Measurements from ENCODE around the gene ARID1B.

The ARID1B gene

GRCh38 chr6:157063176-157063905 lies 286.2 kb downstream of the ARID1B start:
- peaks cover 0 to 3% of the 10 kb centered on the region in 2 donors for H3K36me3 ChIP-seq (ENCODE audit: control insufficient read depth in 1 of 2, insufficient read depth in 2 of 2, low read length in 2 of 2)
- H3K9ac ChIP-seq (ENCODE audit: low read depth in 1 of 2, low read length in 2 of 2) = no peak overlapping the region
- no peaks in the 10 kb centered on the region for H3K27me3 ChIP-seq (ENCODE audit: control insufficient read depth in 1 of 2, insufficient read depth in 2 of 2, low read length in 2 of 2)
- no peaks in the 10 kb centered on the region for H3K9me3 ChIP-seq (ENCODE audit: control insufficient read depth in 1 of 2, low read length in 2 of 2)
- peaks cover 18 to 24% of the 10 kb centered on the region in 2 donors for H3K4me1 ChIP-seq (ENCODE audit: control insufficient read depth in 1 of 2, insufficient read depth in 2 of 2, low read length in 2 of 2)
- H3K27ac ChIP-seq (ENCODE audit: low read depth, low read length) = no peak overlapping the region
- no peak overlapping the region for H3K4me3 ChIP-seq (ENCODE audit: low read depth in 1 of 2, low read length in 2 of 2)

- H3K4me1 ChIP-seq (ENCODE audit: control insufficient read depth in 1 of 2, insufficient read depth in 2 of 2, low read length in 2 of 2) = peaks cover 22 to 30% of the 10 kb centered on the region in 2 donors
- no peak overlapping the region for H3K4me3 ChIP-seq (ENCODE audit: low read depth in 1 of 2, low read length in 2 of 2)
- H3K27me3 ChIP-seq (ENCODE audit: control insufficient read depth in 1 of 2, insufficient read depth in 2 of 2, low read length in 2 of 2) = no peaks in the 10 kb centered on the region
- no peak overlapping the region for H3K27ac ChIP-seq (ENCODE audit: low read depth, low read length)
- peaks cover 0 to 3% of the 10 kb centered on the region in 2 donors for H3K36me3 ChIP-seq (ENCODE audit: control insufficient read depth in 1 of 2, insufficient read depth in 2 of 2, low read length in 2 of 2)
- no peak overlapping the region for H3K9ac ChIP-seq (ENCODE audit: low read depth in 1 of 2, low read length in 2 of 2)
- H3K9me3 ChIP-seq (ENCODE audit: control insufficient read depth in 1 of 2, low read length in 2 of 2) = no peaks in the 10 kb centered on the region
Observed at GRCh38 chr6:157063923-157064322, 286.7 kb downstream of the ARID1B start.

GRCh38 chr6:157064502-157064901 lies 287.3 kb downstream of the ARID1B start:
- peaks cover 19 to 28% of the 10 kb centered on the region in 2 donors for H3K4me1 ChIP-seq (ENCODE audit: control insufficient read depth in 1 of 2, insufficient read depth in 2 of 2, low read length in 2 of 2)
- no peak overlapping the region for H3K9ac ChIP-seq (ENCODE audit: low read depth in 1 of 2, low read length in 2 of 2)
- H3K27ac ChIP-seq (ENCODE audit: low read depth, low read length) = no peak overlapping the region
- no peak overlapping the region for H3K4me3 ChIP-seq (ENCODE audit: low read depth in 1 of 2, low read length in 2 of 2)
- no peaks in the 10 kb centered on the region for H3K9me3 ChIP-seq (ENCODE audit: control insufficient read depth in 1 of 2, low read length in 2 of 2)
- peaks cover 0 to 3% of the 10 kb centered on the region in 2 donors for H3K36me3 ChIP-seq (ENCODE audit: control insufficient read depth in 1 of 2, insufficient read depth in 2 of 2, low read length in 2 of 2)
- no peaks in the 10 kb centered on the region for H3K27me3 ChIP-seq (ENCODE audit: control insufficient read depth in 1 of 2, insufficient read depth in 2 of 2, low read length in 2 of 2)

GRCh38 chr6:157065366-157065765 lies 288.2 kb downstream of the ARID1B start:
- H3K36me3 ChIP-seq (ENCODE audit: control insufficient read depth in 1 of 2, insufficient read depth in 2 of 2, low read length in 2 of 2) = peaks cover 0 to 3% of the 10 kb centered on the region in 2 donors
- H3K9me3 ChIP-seq (ENCODE audit: control insufficient read depth in 1 of 2, low read length in 2 of 2) = no peaks in the 10 kb centered on the region
- H3K27me3 ChIP-seq (ENCODE audit: control insufficient read depth in 1 of 2, insufficient read depth in 2 of 2, low read length in 2 of 2) = no peaks in the 10 kb centered on the region
- H3K9ac ChIP-seq (ENCODE audit: low read depth in 1 of 2, low read length in 2 of 2) = no peak overlapping the region
- no peak overlapping the region for H3K27ac ChIP-seq (ENCODE audit: low read depth, low read length)
- H3K4me3 ChIP-seq (ENCODE audit: low read depth in 1 of 2, low read length in 2 of 2) = no peak overlapping the region
- peaks cover 14 to 22% of the 10 kb centered on the region in 2 donors for H3K4me1 ChIP-seq (ENCODE audit: control insufficient read depth in 1 of 2, insufficient read depth in 2 of 2, low read length in 2 of 2)

GRCh38 chr6:157066781-157067491 lies 289.8 kb downstream of the ARID1B start:
- Histone ChIP-seq H3K4me1 (ENCODE audit: control insufficient read depth in 1 of 2, insufficient read depth in 2 of 2, low read length in 2 of 2) (peaks cover 14 to 22% of the 10 kb centered on the region in 2 donors), H3K9me3 (ENCODE audit: control insufficient read depth in 1 of 2, low read length in 2 of 2) (no peaks in the 10 kb centered on the region), H3K9ac (ENCODE audit: low read depth in 1 of 2, low read length in 2 of 2) (no peak overlapping the region), H3K4me3 (ENCODE audit: low read depth in 1 of 2, low read length in 2 of 2) (no peak overlapping the region), H3K27ac (ENCODE audit: low read depth, low read length) (no peak overlapping the region), H3K27me3 (ENCODE audit: control insufficient read depth in 1 of 2, insufficient read depth in 2 of 2, low read length in 2 of 2) (no peaks in the 10 kb centered on the region), H3K36me3 (ENCODE audit: control insufficient read depth in 1 of 2, insufficient read depth in 2 of 2, low read length in 2 of 2) (peaks cover 0 to 3% of the 10 kb centered on the region in 2 donors)

- Histone ChIP-seq H3K4me1 (ENCODE audit: control insufficient read depth in 1 of 2, insufficient read depth in 2 of 2, low read length in 2 of 2) (peaks cover 14 to 22% of the 10 kb centered on the region in 2 donors), H3K9me3 (ENCODE audit: control insufficient read depth in 1 of 2, low read length in 2 of 2) (no peaks in the 10 kb centered on the region), H3K4me3 (ENCODE audit: low read depth in 1 of 2, low read length in 2 of 2) (no peak overlapping the region), H3K27me3 (ENCODE audit: control insufficient read depth in 1 of 2, insufficient read depth in 2 of 2, low read length in 2 of 2) (no peaks in the 10 kb centered on the region), H3K9ac (ENCODE audit: low read depth in 1 of 2, low read length in 2 of 2) (no peak overlapping the region), H3K36me3 (ENCODE audit: control insufficient read depth in 1 of 2, insufficient read depth in 2 of 2, low read length in 2 of 2) (peaks cover 0 to 3% of the 10 kb centered on the region in 2 donors), H3K27ac (ENCODE audit: low read depth, low read length) (no peak overlapping the region)
Observed at GRCh38 chr6:157067507-157067906, 290.3 kb downstream of the ARID1B start.

GRCh38 chr6:157068691-157069324 lies 291.6 kb downstream of the ARID1B start:
- H3K9me3 ChIP-seq (ENCODE audit: control insufficient read depth in 1 of 2, low read length in 2 of 2) = no peaks in the 10 kb centered on the region
- no peak overlapping the region for H3K9ac ChIP-seq (ENCODE audit: low read depth in 1 of 2, low read length in 2 of 2)
- no peak overlapping the region for H3K27ac ChIP-seq (ENCODE audit: low read depth, low read length)
- H3K27me3 ChIP-seq (ENCODE audit: control insufficient read depth in 1 of 2, insufficient read depth in 2 of 2, low read length in 2 of 2) = no peaks in the 10 kb centered on the region
- H3K4me3 ChIP-seq (ENCODE audit: low read depth in 1 of 2, low read length in 2 of 2) = no peak overlapping the region
- H3K4me1 ChIP-seq (ENCODE audit: control insufficient read depth in 1 of 2, insufficient read depth in 2 of 2, low read length in 2 of 2) = peaks cover 11 to 18% of the 10 kb centered on the region in 2 donors
- H3K36me3 ChIP-seq (ENCODE audit: control insufficient read depth in 1 of 2, insufficient read depth in 2 of 2, low read length in 2 of 2) = peaks cover 0 to 3% of the 10 kb centered on the region in 2 donors

GRCh38 chr6:157069585-157069984 lies 292.4 kb downstream of the ARID1B start:
- peaks cover 11 to 18% of the 10 kb centered on the region in 2 donors for H3K4me1 ChIP-seq (ENCODE audit: control insufficient read depth in 1 of 2, insufficient read depth in 2 of 2, low read length in 2 of 2)
- H3K9ac ChIP-seq (ENCODE audit: low read depth in 1 of 2, low read length in 2 of 2) = no peak overlapping the region
- peaks cover 0 to 2% of the 10 kb centered on the region in 2 donors for H3K36me3 ChIP-seq (ENCODE audit: control insufficient read depth in 1 of 2, insufficient read depth in 2 of 2, low read length in 2 of 2)
- H3K27me3 ChIP-seq (ENCODE audit: control insufficient read depth in 1 of 2, insufficient read depth in 2 of 2, low read length in 2 of 2) = no peaks in the 10 kb centered on the region
- no peak overlapping the region for H3K4me3 ChIP-seq (ENCODE audit: low read depth in 1 of 2, low read length in 2 of 2)
- no peaks in the 10 kb centered on the region for H3K9me3 ChIP-seq (ENCODE audit: control insufficient read depth in 1 of 2, low read length in 2 of 2)
- no peak overlapping the region for H3K27ac ChIP-seq (ENCODE audit: low read depth, low read length)

GRCh38 chr6:157070403-157071107 lies 293.4 kb downstream of the ARID1B start:
- Histone ChIP-seq H3K4me1 (ENCODE audit: control insufficient read depth in 1 of 2, insufficient read depth in 2 of 2, low read length in 2 of 2) (peaks cover 11 to 14% of the 10 kb centered on the region in 2 donors), H3K9me3 (ENCODE audit: control insufficient read depth in 1 of 2, low read length in 2 of 2) (no peaks in the 10 kb centered on the region)

More at GRCh38 chr6:157070403-157071107, 293.4 kb downstream of the ARID1B start:
- Histone ChIP-seq H3K27me3 (ENCODE audit: control insufficient read depth in 1 of 2, insufficient read depth in 2 of 2, low read length in 2 of 2) (no peaks in the 10 kb centered on the region), H3K9ac (ENCODE audit: low read depth in 1 of 2, low read length in 2 of 2) (no peak overlapping the region), H3K27ac (ENCODE audit: low read depth, low read length) (no peak overlapping the region), H3K4me3 (ENCODE audit: low read depth in 1 of 2, low read length in 2 of 2) (no peak overlapping the region), H3K36me3 (ENCODE audit: control insufficient read depth in 1 of 2, insufficient read depth in 2 of 2, low read length in 2 of 2) (peaks cover 0 to 2% of the 10 kb centered on the region in 2 donors)
